ENCODE measurements around the gene FYB1.

The FYB1 gene

DNA sequence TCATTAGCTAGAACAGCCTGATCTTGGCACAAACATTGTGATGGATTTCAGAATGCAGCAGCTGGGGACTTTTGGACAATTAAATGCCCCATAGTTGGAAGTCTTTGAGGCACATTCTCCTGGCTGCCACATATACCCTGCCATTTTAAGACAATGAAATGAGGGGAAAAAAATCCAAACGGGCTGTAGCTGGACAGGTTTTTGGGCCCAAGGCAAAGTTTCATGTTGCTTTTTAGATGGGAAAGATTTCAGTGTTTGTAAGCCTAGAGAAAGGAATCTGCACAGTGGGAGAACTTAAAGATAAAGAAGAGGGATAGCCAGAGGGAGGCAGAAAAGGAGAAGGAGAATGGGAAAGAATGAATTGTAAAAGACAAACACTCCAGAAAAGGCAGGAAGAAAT, 115.1 kb downstream of the FYB1 start:
- H3K36me3 ChIP-seq: no peaks in the 10 kb centered on the region
- TF ChIP-seq, protein P1, sequence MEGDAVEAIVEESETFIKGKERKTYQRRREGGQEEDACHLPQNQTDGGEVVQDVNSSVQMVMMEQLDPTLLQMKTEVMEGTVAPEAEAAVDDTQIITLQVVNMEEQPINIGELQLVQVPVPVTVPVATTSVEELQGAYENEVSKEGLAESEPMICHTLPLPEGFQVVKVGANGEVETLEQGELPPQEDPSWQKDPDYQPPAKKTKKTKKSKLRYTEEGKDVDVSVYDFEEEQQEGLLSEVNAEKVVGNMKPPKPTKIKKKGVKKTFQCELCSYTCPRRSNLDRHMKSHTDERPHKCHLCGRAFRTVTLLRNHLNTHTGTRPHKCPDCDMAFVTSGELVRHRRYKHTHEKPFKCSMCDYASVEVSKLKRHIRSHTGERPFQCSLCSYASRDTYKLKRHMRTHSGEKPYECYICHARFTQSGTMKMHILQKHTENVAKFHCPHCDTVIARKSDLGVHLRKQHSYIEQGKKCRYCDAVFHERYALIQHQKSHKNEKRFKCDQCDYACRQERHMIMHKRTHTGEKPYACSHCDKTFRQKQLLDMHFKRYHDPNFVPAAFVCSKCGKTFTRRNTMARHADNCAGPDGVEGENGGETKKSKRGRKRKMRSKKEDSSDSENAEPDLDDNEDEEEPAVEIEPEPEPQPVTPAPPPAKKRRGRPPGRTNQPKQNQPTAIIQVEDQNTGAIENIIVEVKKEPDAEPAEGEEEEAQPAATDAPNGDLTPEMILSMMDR (IDR thresholded peaks at IDR 0.05; ENCODE audit: low read depth, low read length): no peak
- DNase-seq: no peak
- no peaks in the 10 kb centered on the region for H3K9me3 ChIP-seq
- no peaks in the 10 kb centered on the region for H3K4me1 ChIP-seq
- H3K27me3 ChIP-seq: peaks cover under 1% of the 10 kb centered on the region; the same call in 1 of the 2 replicates
- no peak overlapping the region for H3K4me3 ChIP-seq (ENCODE audit: low read depth, low read length)

DNA sequence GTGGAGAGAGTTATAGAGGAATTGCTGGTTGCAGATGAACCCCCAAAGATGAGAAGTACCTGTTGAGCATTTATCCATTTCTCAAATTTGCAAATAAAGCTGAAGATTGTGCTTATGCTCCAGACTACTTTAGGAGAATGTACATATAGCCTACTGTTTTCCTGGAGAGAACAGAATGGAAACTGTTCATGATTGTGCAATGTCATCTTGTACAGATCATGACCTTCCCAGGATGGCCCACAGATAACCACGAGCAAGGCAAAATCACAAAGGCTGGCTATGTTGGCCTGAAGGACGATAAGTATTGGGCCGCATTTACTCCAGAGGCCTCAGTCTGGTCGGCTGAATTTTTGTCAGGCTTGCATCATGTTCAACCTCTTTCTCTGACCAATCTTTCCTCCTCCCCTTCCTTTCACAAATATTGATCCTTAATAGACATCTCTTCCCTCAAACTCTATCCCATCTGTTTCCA, 116.6 kb downstream of the FYB1 start:
- Histone ChIP-seq H3K27me3 (no peaks in the 10 kb centered on the region), H3K4me1 (no peaks in the 10 kb centered on the region), H3K9me3 (no peaks in the 10 kb centered on the region), H3K36me3 (no peaks in the 10 kb centered on the region), H3K4me3 (ENCODE audit: low read depth, low read length) (no peak overlapping the region)
- TF ChIP-seq, protein P1 (IDR thresholded peaks at IDR 0.05; ENCODE audit: low read depth, low read length): no peak
- DNase-seq: no peak

DNA sequence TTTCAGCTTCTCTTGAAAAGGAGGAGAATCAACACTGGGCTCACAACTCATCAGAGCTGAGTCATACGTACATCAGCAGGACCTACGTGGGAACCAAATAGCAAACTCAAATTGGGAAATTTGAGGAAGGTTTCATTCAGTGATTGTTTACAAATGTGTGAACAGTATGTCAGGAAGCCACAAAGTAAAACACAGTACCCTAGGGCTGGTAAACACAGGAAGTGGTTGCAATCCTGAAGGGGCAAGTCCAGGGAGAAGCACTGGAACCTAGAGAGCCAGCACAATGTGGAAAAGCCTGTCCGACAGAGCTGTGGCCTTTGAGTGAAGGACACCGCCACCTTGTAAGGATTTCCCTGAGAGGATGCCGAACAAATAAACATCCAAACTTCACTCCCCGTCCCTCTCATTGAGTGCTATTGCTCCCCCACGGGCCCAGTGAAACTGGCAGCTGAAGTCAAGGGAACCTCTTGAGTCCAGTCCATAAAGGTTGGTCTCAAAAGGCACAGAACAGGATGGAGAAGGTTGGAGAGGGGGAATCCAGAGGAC, 118.4 kb downstream of the FYB1 start:
- no peak overlapping the region for H3K4me3 ChIP-seq (ENCODE audit: low read depth, low read length)

DNA sequence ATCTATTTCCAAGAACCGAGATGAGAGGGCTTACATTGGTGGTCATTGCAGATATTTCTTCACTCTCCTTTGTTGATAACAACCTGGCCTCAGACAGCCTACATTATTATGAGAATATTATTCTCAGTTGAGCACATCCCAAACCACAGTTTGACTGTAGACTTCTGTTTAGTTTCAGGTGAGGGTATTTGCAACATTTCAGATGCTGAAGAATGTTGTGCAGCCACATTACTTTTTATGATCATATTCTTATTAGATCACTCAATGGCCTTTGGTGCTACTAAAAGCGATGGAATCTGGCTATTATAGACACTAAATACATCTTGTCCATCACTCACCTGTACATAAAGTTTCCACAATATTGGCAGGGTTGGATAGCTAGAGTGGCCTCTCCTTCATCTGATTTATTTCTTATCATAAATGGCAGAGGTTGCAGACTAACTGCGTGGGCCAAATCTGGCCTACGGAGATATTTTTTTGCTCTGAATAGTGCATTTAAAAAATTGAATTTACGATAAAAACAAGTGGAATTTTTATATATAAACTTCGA, 119.0 kb downstream of the FYB1 start:
- Histone ChIP-seq H3K4me1 (no peaks in the 10 kb centered on the region), H3K4me3 (ENCODE audit: low read depth, low read length) (no peak overlapping the region)

More for the DNA sequence above, 118.4 kb downstream of the FYB1 start:
- no peaks in the 10 kb centered on the region for H3K36me3 ChIP-seq
- no peak for DNase-seq
- TF ChIP-seq, protein P1 (IDR thresholded peaks at IDR 0.05; ENCODE audit: low read depth, low read length): no peak
- no peaks in the 10 kb centered on the region for H3K4me1 ChIP-seq
- no peaks in the 10 kb centered on the region for H3K9me3 ChIP-seq
- H3K27me3 ChIP-seq: no peaks in the 10 kb centered on the region; the same call in 1 of the 2 replicates

DNA sequence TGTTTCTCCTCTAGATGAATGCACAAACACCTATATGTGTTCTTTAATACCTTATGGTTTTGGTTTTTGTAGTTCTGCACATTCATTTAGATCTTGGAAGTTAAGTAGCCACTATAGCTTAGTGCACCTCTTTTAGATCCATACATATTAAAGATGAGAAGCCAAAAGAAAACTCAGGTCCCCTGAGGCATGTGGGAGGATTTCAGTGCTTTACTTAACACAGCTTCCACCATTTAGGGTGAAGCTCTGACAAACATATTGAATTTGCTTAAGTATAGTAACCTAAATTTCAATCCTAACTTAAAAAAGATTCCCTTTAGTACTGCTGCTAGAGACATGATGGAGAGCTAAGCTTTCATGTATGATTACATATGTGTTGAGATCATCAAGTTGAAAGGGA, 119.5 kb downstream of the FYB1 start:
- no peaks in the 10 kb centered on the region for H3K9me3 ChIP-seq
- H3K4me3 ChIP-seq (ENCODE audit: low read depth, low read length): no peak overlapping the region
- DNase-seq: no peak
- H3K27me3 ChIP-seq: peaks cover 2% of the 10 kb centered on the region; the same call in 1 of the 2 replicates
- TF ChIP-seq, protein P1 (IDR thresholded peaks at IDR 0.05; ENCODE audit: low read depth, low read length): no peak
- H3K36me3 ChIP-seq: no peaks in the 10 kb centered on the region
- H3K4me1 ChIP-seq: no peaks in the 10 kb centered on the region

More for the DNA sequence above, 119.0 kb downstream of the FYB1 start:
- Histone ChIP-seq H3K27me3 (no peaks in the 10 kb centered on the region; the same call in 1 of the 2 replicates), H3K9me3 (no peaks in the 10 kb centered on the region), H3K36me3 (no peaks in the 10 kb centered on the region)
- no peak for DNase-seq
- TF ChIP-seq, protein P1 (IDR thresholded peaks at IDR 0.05; ENCODE audit: low read depth, low read length): no peak

DNA sequence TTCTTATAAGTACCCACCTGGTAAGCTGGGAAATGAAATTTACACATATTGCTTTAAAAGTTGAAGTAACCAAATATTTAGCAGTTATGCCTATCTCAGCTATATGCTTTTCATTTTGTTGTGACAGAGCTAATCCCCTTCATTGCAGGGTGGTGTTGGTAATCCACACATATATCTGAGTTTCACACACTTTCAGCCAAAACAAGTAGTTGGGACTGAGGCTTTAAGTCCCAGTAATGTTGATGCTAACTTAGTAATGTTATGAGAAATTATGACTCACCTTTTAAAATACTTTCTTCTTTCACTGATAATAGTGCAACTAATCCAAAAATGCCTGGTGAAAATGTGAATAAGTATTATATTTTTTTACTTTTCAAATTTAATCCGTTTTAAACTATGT, 126.0 kb downstream of the FYB1 start:
- Histone ChIP-seq H3K36me3 (no peaks in the 10 kb centered on the region), H3K27me3 (peaks cover 42% of the 10 kb centered on the region), H3K9me3 (no peaks in the 10 kb centered on the region), H3K4me1 (no peaks in the 10 kb centered on the region), H3K4me3 (ENCODE audit: low read depth, low read length) (no peak overlapping the region)
- no peak for DNase-seq
- TF ChIP-seq, protein P1 (IDR thresholded peaks at IDR 0.05; ENCODE audit: low read depth, low read length): no peak
